22Rv1 (cell line): ENCODE results near the gene PPP1R14B.
A peak's percentile ranks its signal among the peaks of the same experiment; 100 is the strongest.

ENCODE experiments used
- H3K27ac ChIP-seq: fragments of 450-650 bp; 2 replicates; pipeline ENCODE4 v1.5.1; 2017
- ZFX ChIP-seq: fragments of 450-650 bp; IDR thresholded peaks from 2 replicates; pipeline ENCODE4 v1.6.1; 2017; ENCODE audit warnings: antibody characterized with exemption, borderline replicate concordance
- TF ChIP-seq, protein P1 (sequence below): fragments of 450-650 bp; IDR thresholded peaks from 2 replicates; pipeline ENCODE4 v1.5.1; 2017; ENCODE audit warnings: mild to moderate bottlenecking

PPP1R14B gene

GRCh38 chr11:64246871-64247728, at the start of gene PPP1R14B:
Gene PPP1R14B (minus strand): TSS chr11:64246943. CDS start chr11:64246673, 270 bp downstream.
- no peak for TF ChIP-seq ZFX
- TF ChIP-seq, protein P1, sequence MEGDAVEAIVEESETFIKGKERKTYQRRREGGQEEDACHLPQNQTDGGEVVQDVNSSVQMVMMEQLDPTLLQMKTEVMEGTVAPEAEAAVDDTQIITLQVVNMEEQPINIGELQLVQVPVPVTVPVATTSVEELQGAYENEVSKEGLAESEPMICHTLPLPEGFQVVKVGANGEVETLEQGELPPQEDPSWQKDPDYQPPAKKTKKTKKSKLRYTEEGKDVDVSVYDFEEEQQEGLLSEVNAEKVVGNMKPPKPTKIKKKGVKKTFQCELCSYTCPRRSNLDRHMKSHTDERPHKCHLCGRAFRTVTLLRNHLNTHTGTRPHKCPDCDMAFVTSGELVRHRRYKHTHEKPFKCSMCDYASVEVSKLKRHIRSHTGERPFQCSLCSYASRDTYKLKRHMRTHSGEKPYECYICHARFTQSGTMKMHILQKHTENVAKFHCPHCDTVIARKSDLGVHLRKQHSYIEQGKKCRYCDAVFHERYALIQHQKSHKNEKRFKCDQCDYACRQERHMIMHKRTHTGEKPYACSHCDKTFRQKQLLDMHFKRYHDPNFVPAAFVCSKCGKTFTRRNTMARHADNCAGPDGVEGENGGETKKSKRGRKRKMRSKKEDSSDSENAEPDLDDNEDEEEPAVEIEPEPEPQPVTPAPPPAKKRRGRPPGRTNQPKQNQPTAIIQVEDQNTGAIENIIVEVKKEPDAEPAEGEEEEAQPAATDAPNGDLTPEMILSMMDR: 0 out of 2 replicates have a peak, but pooled peaks have one; percentile 16
- peak within 1 kb of the TSS; percentile 97 for H3K27ac ChIP-seq

DNA sequence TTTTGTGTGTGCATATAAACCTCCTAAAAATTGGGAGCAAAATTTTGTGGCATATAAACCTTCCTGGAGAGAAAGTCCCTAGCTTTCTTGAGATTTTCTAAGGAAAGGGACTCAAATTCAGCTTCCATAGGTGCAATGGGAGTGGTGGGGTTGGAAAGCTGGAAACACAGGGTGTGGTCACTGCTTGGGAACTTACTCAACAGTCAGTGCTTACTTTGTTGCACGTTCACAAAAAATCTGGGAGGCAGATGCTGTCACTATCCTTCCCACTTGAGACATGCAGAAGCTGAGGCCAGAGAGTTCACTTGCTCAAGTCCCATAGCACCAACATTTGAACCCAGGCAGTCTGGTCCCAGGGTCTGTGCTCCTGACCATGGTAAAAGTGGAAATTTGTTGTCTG, 49.5 kb upstream of the PPP1R14B start:
- no peak overlapping the region for H3K27ac ChIP-seq
- no peak for TF ChIP-seq ZFX
- TF ChIP-seq, protein P1: no peak

- H3K27ac ChIP-seq: no peak overlapping the region
- no peak for TF ChIP-seq ZFX
- TF ChIP-seq, protein P1: no peak
Measured at GRCh38 chr11:64295760-64296159, 49.0 kb upstream of the PPP1R14B start.

DNA sequence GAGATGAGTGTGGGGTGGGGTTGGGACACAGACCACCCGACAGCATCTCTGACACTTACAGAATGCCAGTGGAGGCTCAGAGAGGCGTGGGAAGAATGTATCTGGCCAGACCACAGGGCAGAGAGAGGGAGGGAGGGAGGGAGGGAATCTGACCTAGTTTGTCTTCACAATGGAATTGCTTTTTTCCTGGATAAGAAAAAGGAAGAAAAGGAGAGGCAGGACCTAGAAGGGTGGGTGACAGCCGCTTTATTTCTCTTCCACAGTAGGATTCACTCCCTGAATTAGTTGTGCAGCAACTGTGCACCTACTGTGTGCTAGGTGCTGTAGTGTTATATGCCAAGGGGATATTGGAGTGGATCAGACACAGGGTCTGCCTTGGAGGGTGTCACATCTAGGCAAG, 48.0 kb upstream of the PPP1R14B start:
- no peak overlapping the region for H3K27ac ChIP-seq
- TF ChIP-seq, protein P1: no peak
- no peak for TF ChIP-seq ZFX

GRCh38 chr11:64292460-64293254, 45.9 kb upstream of the PPP1R14B start:
- no peak overlapping the region for H3K27ac ChIP-seq
- TF ChIP-seq, protein P1: no peak
- no peak for TF ChIP-seq ZFX

GRCh38 chr11:64291752-64292459, 45.2 kb upstream of the PPP1R14B start:
- TF ChIP-seq, protein P1: no peak
- TF ChIP-seq ZFX: no peak
- no peak overlapping the region for H3K27ac ChIP-seq
